Head of caudate nucleus (tissue), 42 donors: ENCODE data around the gene DNAJB1.
"Not testable (repeated sequence)": the region's sequence is repeated elsewhere in the genome, so short reads cannot be mapped to it uniquely, and the experiment has no call there.

Source experiments
- DNase-seq, 42 donors: peaks; one replicate each; pipeline versions ENCODE4 v3.0.0 to v3.0.0-alpha.2; 2020 to 2021; ENCODE audit warnings: mixed read lengths in 7 of 42
- intact Hi-C: fragments of 100-400 bp; cut with DNase I; formaldehyde crosslinking; loops from one replicate; pipeline ENCODE4 v1.15.0; 2022

Gene DNAJB1

GRCh38 chr19:14517840-14518505 is at the start of gene DNAJB1:
DNAJB1 (minus strand) TSS chr19:14518397; CDS start chr19:14518349, 48 bp downstream.
- intact Hi-C loops, result no loop called here
- DNase-seq, result peak; percentile 49 to 92 (median 85)

DNA sequence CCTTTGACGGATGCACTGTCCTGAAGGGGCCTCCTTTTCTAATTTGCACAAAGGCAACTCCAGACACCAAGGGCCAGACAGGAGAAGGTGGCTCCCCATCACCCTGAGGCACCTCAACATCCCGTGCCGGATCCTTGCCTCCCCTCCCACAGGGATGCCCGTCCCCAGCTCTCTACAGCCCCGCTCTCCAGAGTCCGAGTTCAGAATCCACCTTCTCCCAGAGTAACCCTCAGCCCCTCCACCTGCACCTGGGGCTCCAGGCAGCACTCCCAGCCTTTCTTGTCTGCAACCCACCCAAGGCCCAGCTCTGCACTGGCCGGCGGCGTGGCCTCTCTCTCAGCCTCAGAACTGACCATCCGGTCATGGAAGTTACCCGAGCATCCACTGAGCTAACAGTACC is 48.9 kb upstream of the DNAJB1 start:
- DNase-seq, result no peak
- intact Hi-C loops, result no loop called here

GRCh38 chr19:14566712-14567077 is 48.5 kb upstream of the DNAJB1 start:
- intact Hi-C loops, result no loop called here
- DNase-seq, result no peak

GRCh38 chr19:14565765-14566711 is 47.8 kb upstream of the DNAJB1 start:
- no peak for DNase-seq
- intact Hi-C loops, result no loop called here

DNA sequence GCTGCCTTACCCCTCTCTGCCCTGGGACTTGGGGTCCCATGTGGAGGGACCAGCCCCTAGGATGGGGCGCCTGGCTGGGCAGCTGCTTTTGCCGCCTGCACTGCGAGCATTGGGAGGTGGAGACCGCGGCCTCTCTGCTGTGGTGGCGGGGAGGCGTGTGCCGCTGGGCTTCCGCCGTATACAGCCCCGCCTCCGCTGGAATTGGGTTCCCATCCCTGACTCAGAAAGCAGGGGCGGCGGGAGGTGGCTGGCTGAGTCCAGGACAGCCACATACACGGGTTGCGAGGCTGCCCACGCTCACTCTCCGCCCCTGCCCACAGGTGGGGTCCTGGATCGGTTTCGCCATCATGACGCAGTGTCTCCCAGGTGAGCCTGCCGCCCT is 47.1 kb upstream of the DNAJB1 start:
- intact Hi-C loops, result no loop called here
- DNase-seq, result peak in 6 of 42 donors; percentile 20 to 56 (median 47)

DNA sequence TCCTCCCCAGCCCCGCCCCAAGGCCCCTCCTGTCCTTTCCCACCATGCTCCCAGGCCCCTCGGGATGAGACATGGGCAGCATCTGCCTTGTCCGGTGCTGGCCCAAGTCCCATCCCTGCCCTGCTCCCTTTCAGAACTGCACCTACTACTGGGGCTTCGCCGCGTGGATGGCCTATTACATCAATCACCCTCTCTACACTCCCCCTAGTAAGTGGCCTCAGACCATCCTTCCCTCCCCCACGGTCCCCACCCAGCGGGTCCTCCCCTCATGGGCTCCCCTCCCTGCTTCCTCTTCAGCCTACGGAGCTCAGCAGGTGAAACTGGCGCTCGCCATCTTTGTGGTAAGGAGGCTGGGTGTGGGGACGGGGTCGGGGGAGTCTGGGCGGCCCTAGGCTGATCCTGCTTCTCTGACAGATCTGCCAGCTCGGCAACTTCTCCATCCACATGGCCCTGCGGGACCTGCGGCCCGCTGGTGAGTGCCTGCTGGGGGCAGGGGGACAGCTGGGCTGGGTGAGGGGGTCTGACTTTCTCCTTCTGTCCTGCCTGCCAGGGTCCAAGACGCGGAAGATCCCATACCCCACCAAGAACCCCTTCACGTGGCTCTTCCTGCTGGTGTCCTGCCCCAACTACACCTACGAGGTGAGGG is 46.6 kb upstream of the DNAJB1 start:
- intact Hi-C loops, DNase-seq: not testable (repeated sequence)

DNA sequence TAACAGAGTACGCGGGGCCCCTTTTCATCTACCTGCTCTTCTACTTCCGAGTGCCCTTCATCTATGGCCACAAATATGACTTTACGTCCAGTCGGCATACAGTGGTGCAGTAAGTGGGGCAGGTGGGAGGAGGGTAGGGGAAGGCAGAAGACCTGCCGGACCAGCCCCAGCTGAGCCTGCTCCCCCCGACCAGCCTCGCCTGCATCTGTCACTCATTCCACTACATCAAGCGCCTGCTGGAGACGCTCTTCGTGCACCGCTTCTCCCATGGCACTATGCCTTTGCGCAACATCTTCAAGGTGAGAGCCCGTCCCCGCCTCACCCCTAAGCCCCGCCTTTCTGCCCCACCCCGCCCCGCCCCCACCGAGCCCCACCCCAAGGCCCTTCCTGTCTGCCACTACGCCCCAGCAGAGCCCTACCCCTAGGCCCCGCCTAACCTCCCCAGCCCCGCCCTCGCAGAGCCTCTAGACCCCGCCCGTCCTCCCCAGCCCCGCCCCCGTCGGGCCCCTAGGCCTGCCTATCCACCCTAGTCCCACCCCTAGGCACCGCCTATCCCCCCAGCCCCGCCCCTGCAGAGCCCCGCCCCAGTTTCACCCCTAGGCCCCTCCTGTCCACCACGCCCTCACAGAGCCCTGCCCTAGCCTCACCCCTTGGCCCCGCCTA is 45.9 kb upstream of the DNAJB1 start:
- DNase-seq, result no peak
- intact Hi-C loops, result no loop called here

GRCh38 chr19:14563590-14563926 is 45.4 kb upstream of the DNAJB1 start:
- intact Hi-C loops, result no loop called here

DNA sequence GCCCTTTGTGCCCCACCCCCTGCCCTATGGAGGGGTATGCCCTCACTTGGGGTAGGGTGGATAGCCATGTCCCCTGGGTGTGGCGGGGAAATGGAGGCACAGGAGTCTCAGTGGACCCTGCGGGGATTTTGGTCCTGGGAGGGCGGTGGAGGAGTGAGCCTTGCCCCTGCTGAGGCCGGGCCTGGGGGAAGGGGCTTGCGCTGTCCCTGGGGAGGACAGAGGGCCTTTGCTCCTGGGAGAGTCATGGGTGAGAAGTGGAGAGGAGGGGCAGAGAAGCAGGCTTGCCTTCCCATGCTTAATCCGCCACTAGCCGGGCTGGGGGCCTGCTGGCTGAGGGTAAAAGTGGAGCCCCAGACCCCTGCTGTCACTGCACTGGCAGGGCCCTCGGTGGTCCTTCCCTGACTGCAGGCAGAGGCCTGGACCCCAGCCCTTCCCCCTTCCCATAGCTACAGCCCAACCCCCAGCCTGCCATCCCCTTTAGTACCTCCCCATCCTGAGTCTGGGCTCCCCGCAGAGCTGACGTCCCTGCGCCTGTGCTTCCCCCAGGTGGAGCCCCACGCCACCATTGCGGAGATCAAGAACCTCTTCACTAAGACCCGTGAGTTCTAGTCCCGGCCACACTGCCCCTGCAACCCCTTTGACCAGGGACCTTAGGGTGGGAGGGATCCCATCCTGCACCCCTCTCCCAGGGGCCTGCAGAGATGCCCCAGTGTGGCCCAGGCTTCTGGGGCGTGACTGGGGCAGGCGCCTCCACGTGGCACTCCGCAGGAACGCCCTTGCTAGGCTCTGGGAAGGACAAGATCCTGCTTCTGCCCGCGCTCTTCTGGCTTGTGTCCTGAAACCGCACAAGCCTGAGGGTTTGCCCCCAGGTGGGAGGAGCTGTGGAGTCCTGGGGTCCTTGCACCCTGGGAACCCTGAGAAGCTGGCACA is 44.7 kb upstream of the DNAJB1 start:
- intact Hi-C loops, result no loop called here
- DNase-seq, result no peak

More at GRCh38 chr19:14563590-14563926, 45.4 kb upstream of the DNAJB1 start:
- DNase-seq, result no peak

DNA sequence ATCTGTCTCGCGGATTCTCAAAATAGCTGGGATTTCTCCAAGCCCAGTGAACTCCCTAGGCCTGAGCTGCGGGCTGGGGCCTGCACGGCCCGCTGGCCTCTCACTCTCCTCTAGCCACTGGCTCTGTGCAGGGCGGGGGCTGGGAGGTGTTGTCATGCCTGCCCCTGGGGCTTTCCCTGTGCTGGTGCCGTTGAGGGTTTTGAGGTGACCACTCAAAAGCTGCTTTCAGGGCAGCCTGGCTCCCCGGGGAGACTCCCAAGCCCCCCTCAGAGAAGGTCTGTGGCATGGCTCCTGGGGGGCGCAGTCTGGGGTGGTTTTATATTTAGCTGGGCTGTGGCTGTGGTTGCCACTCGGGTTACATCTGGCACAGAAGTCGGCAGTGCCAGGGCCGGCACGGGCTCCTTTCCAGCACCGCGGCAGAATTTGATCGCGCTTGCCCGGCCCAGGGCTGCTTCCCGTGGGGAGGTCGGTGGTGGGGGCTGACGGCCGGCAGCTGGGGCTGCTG is 43.7 kb upstream of the DNAJB1 start:
- intact Hi-C loops, result no loop called here
- DNase-seq, result peak in 40 of 42 donors; percentile 40 to 84 (median 64)

- intact Hi-C loops, result no loop called here
- no peak for DNase-seq
Measured at GRCh38 chr19:14561249-14561648, 43.1 kb upstream of the DNAJB1 start.

DNA sequence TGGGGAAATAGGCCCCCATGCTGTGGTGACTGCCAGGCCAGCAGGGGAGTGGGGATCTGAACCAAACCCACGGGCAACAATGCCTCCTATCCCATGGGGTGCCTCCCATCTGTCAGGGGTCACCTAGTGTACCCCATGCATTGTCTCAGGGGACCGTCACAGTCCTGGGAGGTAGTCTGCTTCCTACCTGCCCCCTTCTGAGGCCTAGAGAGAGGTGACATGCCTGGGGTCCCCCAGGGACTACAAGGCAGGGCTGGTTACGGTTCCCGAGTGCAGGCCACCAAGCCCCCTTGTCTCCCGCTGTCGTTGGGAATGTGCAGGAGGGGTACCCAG is 42.5 kb upstream of the DNAJB1 start:
- intact Hi-C loops, result no loop called here
- DNase-seq, result no peak

- no peak for DNase-seq
- intact Hi-C loops, result no loop called here
Measured at GRCh38 chr19:14559916-14560775, 41.9 kb upstream of the DNAJB1 start.

DNA sequence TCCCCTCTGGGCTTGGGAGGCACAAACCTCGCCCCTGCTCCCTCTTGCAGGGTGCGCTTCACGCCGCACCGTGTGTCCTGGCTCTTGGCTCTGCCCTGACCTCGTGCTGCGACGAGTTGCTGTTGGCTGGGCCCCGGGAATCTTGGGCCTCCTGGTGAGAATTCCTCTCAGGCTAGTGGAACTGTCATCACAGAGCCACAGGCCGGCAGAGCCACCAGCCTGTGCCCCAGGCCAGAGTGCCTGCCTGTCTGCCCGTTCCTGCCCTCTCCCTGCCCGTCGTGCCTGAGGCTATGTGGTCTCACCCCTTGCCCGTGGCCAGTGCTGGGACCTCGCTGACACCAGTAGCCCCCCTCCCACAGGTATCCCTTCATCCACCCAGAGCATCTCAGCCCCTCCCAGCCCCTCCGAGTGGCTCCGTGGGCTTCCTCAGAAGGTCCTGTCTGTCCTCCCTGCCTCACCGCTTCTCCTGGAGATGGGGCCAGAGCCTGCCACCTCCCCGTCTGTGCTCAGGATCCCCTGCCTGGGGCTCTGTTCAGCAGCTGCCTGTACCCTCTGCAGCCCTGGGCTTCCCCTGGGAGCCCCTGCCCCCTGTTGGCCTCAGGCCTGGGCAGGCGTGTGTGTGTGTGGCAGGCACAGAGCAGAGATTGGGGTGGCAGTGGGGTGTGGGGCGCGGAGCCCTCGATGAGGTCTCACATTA is 40.3 kb upstream of the DNAJB1 start:
- DNase-seq, result no peak
- intact Hi-C loops, result no loop called here

- intact Hi-C loops, result no loop called here
- peak; percentile 68 to 92 (median 85) for DNase-seq
Measured at GRCh38 chr19:14556662-14557188, 38.5 kb upstream of the DNAJB1 start.

DNA sequence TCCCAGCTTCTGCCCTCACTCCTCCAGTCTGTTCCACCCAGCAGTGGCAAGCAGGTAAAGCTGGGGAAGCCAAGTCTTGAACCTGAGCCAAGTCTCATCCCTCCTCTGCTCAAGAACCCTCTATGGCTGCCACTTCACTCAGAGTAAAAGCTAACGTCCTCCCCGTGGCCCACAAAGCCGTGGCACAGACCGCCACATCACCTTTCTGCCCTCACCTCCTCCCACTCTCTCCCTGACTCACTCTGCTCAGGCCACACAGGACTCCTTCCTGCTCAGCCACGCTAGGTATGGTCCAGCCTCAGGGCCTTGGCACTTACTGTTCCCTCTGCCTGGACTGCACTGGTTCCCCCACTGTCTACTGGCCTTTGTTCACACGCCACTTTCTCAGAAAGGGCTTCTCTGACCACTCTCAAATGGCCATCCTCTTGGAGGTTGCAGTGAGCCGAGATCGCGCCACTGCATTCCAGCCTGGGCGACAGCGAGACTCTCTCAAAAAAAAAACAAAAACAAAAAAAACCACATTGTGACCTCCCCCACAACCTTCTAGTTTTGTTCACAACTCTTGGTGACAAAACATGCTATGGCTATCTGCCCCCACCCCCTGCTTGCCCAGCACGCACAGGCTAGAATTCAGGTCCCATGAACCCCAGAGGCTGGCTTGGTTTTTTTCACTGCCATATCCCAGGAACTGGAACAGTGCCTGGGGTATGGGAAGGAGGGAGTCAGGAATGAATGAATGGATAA is 37.9 kb upstream of the DNAJB1 start:
- intact Hi-C loops, result no loop called here
- DNase-seq, result no peak
